T-cell (primary cell): ENCODE data around the gene SPECC1. TPM values are rescaled to one million over a fixed set of nuclear protein-coding genes. Genes with fewer than 3 reads are reported as not detected.
"Not testable (repeated sequence)": the region's sequence is repeated elsewhere in the genome, so short reads cannot be mapped to it uniquely, and the experiment has no call there.

ENCODE experiments used
- ATAC-seq, 4 experiments: fragments of 200-7000 bp in 3 of 4; fragments of 150-1000 bp in 1 of 4; cut with Tn5 transposase; replicated peaks in 1 of 4; 1 replicate in 3 of 4; 2 replicates in 1 of 4; pipeline ENCODE4 v1.10.0; 2021; ENCODE audit warnings: moderate library complexity in 3 of 4, mild to moderate bottlenecking in 2 of 4, moderate number of reproducible peaks in 1 of 4
- CTCF ChIA-PET, 2 donors: fragments of 300-600 bp; sonication (Branson Sonifier 250); formaldehyde crosslinking; loops; one replicate each; lab custom pipeline; 2022; ENCODE audit warnings: antibody characterized with exemption in 2 of 2; lab: Charles Lee
- POLR2A ChIA-PET, 2 donors: fragments of 300-600 bp; sonication (Branson Sonifier 250); formaldehyde crosslinking; loops; one replicate each; lab custom pipeline; 2022; ENCODE audit warnings: antibody characterized with exemption in 2 of 2; lab: Charles Lee
- DNase-seq, 35 experiments: peaks; one replicate each; pipeline versions ENCODE4 v3.0.0 to v3.0.0-alpha.2; 2013 to 2023
- H3K27ac ChIP-seq: one replicate; pipeline ENCODE4 v1.5.1; 2013; ENCODE audit warnings: low read length
- H3K27me3 ChIP-seq, 2 experiments: replicated peaks in 1 of 2; 1 replicate in 1 of 2; 2 replicates in 1 of 2; pipeline versions ENCODE4 v1.6.1 to v1.7.0; 2013; ENCODE audit warnings: low read length in 1 of 2, mixed read lengths in 1 of 2; ENCODE audit not compliant: control insufficient read depth in 2 of 2, insufficient read depth in 2 of 2; ENCODE audit errors: extremely low read depth in 1 of 2
- H3K36me3 ChIP-seq, 2 donors: 1 replicate in 1 of 2; 2 replicates in 1 of 2; pipeline versions ENCODE4 v1.6.1 to v1.7.0; 2013; ENCODE audit warnings: low read length in 1 of 2; ENCODE audit not compliant: control insufficient read depth in 2 of 2, insufficient read depth in 1 of 2; ENCODE audit errors: extremely low read depth in 1 of 2
- H3K4me1 ChIP-seq, 2 experiments: 1 replicate in 1 of 2; 2 replicates in 1 of 2; pipeline versions ENCODE4 v1.6.1 to v1.7.0; 2013; ENCODE audit warnings: low read length in 2 of 2, mixed read lengths in 1 of 2; ENCODE audit not compliant: insufficient read depth in 2 of 2, control insufficient read depth in 1 of 2; ENCODE audit errors: extremely low read depth in 1 of 2
- H3K4me3 ChIP-seq, 2 donors: 1 replicate in 1 of 2; 2 replicates in 1 of 2; pipeline versions ENCODE4 v1.5.1 to v1.7.0; 2013; ENCODE audit warnings: mild to moderate bottlenecking in 2 of 2, low read length in 1 of 2, moderate library complexity in 1 of 2; ENCODE audit not compliant: control insufficient read depth in 1 of 2; ENCODE audit errors: extremely low read depth in 1 of 2
- H3K9me3 ChIP-seq: 2 replicates; pipeline ENCODE4 v1.7.0; 2013
- H3K27ac Mint-ChIP-seq, 2 donors: one replicate each; pipeline ENCODE4 v1.8.0; 2020 to 2021; ENCODE audit warnings: mild to moderate bottlenecking in 2 of 2, mixed read lengths in 2 of 2
- H3K27me3 Mint-ChIP-seq, 2 donors: one replicate each; pipeline ENCODE4 v1.8.0; 2021 to 2022; ENCODE audit warnings: mixed read lengths in 2 of 2
- H3K36me3 Mint-ChIP-seq: one replicate; pipeline ENCODE4 v1.8.0; 2021; ENCODE audit warnings: mixed read lengths
- H3K4me1 Mint-ChIP-seq, 3 donors: one replicate each; pipeline ENCODE4 v1.8.0; 2020 to 2022; ENCODE audit warnings: mixed read lengths in 3 of 3, mild to moderate bottlenecking in 1 of 3
- H3K4me3 Mint-ChIP-seq, 3 donors: one replicate each; pipeline ENCODE4 v1.8.0; 2020 to 2022; ENCODE audit warnings: mild to moderate bottlenecking in 3 of 3, mixed read lengths in 3 of 3, moderate library complexity in 3 of 3
- H3K9me3 Mint-ChIP-seq, 3 donors: one replicate each; pipeline ENCODE4 v1.8.0; 2020 to 2022; ENCODE audit warnings: mixed read lengths in 3 of 3
- whole genome bisulfite sequencing: methylation state at CpG from one replicate; pipeline ENCODE4 v1.1.5; 2013; ENCODE audit warnings: missing lambda C conversion rate; ENCODE audit not compliant: insufficient coverage; 5-methylcytosine and 5-hydroxymethylcytosine counted together
- total RNA-seq, 35 experiments: library from RNA in 6 of 35; stranded (reverse) in 6 of 35; fragments of 120-200 nt in 1 of 35; gene quantifications; one replicate each; pipeline versions ENCODE4 v1.2.1 to v1.2.4 and lab custom pipeline; 2013 to 2026

SPECC1 gene
- total RNA-seq, 5 donors from 2014 or later (not counting 1 experiment from before 2014, with no cell fraction given): 3.9 to 12.9 (median 6.0) TPM

DNA sequence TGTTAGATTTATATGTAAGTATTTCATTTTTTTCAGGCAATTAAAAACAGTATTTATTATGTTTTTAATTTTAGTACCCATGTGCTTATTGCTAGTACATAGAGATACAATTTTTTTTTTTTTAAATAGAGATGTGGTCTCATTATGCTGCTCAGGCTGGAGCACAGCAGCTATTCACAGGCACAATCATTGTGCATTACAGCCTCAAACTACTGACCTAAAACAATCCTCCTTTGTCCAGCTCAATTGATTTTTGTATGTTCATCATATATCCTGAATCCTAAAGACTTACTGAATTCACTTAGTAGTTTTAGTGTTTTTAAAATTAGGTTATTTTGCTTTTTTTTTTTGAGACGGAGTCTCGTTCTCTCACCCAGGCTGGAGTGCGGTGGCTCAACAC, 26.3 kb downstream of the SPECC1 start:
- Mint-ChIP-seq H3K4me1 (peaks cover 0 to 8% (median 5%) of the 10 kb centered on the region in 3 donors), H3K27ac (no peak overlapping the region), H3K36me3 (no peaks in the 10 kb centered on the region), H3K27me3 (peaks cover 4% of the 10 kb centered on the region in 2 donors), H3K9me3 (no peaks in the 10 kb centered on the region), H3K4me3 (no peak overlapping the region)
- Histone ChIP-seq H3K9me3 (no peaks in the 10 kb centered on the region), H3K27me3 (peaks cover 0 to 3% of the 10 kb centered on the region in 2 experiments), H3K27ac (no peak overlapping the region), H3K36me3 (no peaks in the 10 kb centered on the region), H3K4me3 (no peak overlapping the region), H3K4me1 (no peaks in the 10 kb centered on the region)
- CTCF ChIA-PET: no interaction called here
- no CpG with 5 or more reads among the region's 3 CpGs for WGBS
- ATAC-seq: no peak
- DNase-seq: no peak
- POLR2A ChIA-PET: interaction anchor here in 1 of 2 donors (0.7 kb wide), 1 partner anchor 82 kb away, joined by 3 read pairs; no protein-coding TSS in a partner anchor

DNA sequence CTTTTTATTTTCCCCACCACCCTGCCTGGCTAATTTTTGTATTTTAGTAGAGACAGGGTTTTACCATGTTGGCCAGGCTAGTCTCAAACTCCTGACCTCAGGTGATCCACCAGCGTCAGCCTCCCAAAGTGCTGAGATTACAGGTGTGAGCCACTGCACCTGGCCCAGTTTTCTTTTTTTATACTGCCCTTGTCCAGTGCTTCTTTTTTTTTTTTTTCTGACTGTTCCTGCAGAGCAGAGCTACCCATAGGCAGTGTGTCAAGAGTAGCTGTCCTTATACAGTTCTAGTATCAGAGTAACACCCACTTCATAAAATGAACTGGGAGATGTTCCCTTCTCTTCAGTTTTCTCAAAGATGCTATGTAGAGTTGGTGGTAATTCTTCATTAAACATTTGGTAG, 28.1 kb downstream of the SPECC1 start:
- DNase-seq, H3K27me3 ChIP-seq, H3K9me3 Mint-ChIP-seq, ATAC-seq, H3K27ac ChIP-seq, H3K4me3 Mint-ChIP-seq, POLR2A ChIA-PET, H3K27me3 Mint-ChIP-seq, H3K27ac Mint-ChIP-seq, H3K9me3 ChIP-seq, CTCF ChIA-PET, H3K4me1 ChIP-seq, H3K4me1 Mint-ChIP-seq, H3K4me3 ChIP-seq, H3K36me3 Mint-ChIP-seq, H3K36me3 ChIP-seq: not testable (repeated sequence)
- WGBS: 80% methylated on average over 1 of the region's 1 CpG

DNA sequence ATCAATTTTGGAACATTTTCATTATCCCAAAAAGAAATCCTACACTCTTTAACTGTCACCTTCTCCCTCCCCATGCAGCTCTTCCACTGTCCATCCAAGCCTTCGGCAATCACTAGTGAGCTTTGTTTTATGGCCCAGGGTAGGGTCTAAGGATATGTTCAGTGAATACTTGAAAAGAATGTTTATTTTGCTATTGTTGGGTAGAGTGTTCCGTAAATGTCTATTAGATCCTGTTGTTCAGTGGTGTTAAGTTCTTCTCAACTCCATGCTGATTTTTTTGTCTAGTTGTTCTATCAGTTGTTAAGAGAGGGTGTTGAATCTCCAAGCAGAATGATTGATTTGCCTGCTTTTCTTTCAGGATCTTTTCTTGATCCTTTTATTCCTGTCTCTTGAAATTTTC, 29.9 kb downstream of the SPECC1 start:
- peaks cover 4% of the 10 kb centered on the region in 2 donors for H3K27me3 Mint-ChIP-seq
- peaks cover 10 to 13% (median 11%) of the 10 kb centered on the region in 3 donors for H3K4me1 Mint-ChIP-seq
- POLR2A ChIA-PET: no interaction called here
- DNase-seq (no peak), ATAC-seq (no peak)
- H3K27ac ChIP-seq: no peak overlapping the region
- no peaks in the 10 kb centered on the region for H3K9me3 Mint-ChIP-seq
- peaks cover 2 to 14% of the 10 kb centered on the region in 2 experiments for H3K4me1 ChIP-seq
- no peak overlapping the region for H3K27ac Mint-ChIP-seq
- no peaks in the 10 kb centered on the region for H3K36me3 Mint-ChIP-seq
- H3K9me3 ChIP-seq: no peaks in the 10 kb centered on the region
- 71% methylated on average over 1 of the region's 2 CpGs for WGBS
- CTCF ChIA-PET: no interaction called here
- H3K36me3 ChIP-seq: no peaks in the 10 kb centered on the region
- H3K4me3 ChIP-seq: no peak overlapping the region
- H3K4me3 Mint-ChIP-seq: no peak overlapping the region
- H3K27me3 ChIP-seq: no peaks in the 10 kb centered on the region

DNA sequence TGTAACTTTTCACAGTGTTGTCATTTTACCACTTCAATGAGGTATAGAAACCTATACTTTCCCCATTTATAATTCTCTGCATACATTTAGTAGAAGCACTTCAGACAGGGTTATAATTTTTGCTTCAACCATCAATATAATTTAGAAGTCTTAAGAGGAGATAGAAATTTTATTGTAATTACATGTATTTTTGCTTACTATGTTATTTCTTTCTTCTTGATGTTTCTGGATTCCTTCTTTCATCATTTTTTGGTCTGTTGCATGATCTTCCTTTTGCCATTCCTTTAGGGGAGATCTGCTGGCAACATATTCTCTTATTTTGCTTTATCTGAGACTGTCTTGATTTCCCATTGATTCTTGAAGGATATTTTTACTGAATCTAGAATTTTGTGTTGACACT, 31.1 kb downstream of the SPECC1 start:
- Mint-ChIP-seq H3K4me3 (no peak overlapping the region), H3K9me3 (no peaks in the 10 kb centered on the region), H3K36me3 (no peaks in the 10 kb centered on the region), H3K4me1 (peaks cover 10 to 13% (median 13%) of the 10 kb centered on the region in 3 donors), H3K27ac (no peak overlapping the region), H3K27me3 (peaks cover 0 to 1% of the 10 kb centered on the region in 2 donors)
- POLR2A ChIA-PET: no interaction called here
- ATAC-seq (no peak), DNase-seq (no peak)
- H3K4me3 ChIP-seq: no peak overlapping the region
- H3K27ac ChIP-seq: no peak overlapping the region
- CTCF ChIA-PET: no interaction called here
- H3K4me1 ChIP-seq: peaks cover 2 to 14% of the 10 kb centered on the region in 2 experiments
- no peaks in the 10 kb centered on the region for H3K27me3 ChIP-seq
- no peaks in the 10 kb centered on the region for H3K9me3 ChIP-seq
- H3K36me3 ChIP-seq: no peaks in the 10 kb centered on the region

DNA sequence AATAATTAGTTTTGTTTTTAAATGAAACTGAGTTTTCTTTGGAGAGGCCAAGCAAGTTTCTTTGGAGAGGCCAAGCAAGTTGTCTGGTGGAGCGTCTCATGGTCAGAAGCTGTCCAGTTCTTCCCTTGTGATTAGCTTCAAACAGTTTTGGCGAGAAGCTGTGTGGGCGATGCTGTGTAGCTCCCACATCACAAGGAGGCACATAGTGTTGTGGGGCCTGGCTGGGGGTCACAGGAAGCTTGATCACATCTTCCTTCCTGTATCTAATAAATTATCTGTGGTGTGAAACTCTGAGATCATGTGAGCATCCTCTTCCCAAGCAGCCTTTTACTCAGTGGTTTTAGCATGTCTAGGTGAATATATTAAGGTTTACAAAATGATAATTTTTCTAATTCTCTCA, 33.9 kb downstream of the SPECC1 start:
- no peak overlapping the region for H3K27ac Mint-ChIP-seq
- no peak overlapping the region for H3K27ac ChIP-seq
- POLR2A ChIA-PET: no interaction called here

DNA sequence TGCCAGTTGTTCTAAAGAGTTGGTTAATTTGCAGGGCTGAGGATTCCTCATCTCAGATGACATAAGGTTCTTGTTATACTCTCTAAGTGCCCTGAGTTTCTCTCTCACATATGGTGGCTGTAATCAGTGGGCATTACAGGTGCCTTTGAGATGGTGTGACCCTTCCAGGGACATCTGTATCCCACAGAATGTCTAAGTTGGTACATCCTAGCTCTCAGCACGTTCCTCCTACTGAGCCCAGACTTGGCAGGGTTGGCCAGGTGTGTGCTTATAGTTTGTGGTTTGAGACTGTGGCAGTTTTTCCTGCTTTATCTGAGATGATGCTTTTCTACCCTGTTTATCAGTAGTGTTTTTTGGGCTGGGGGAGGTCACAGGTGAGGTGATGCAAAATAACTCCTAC, 36.3 kb downstream of the SPECC1 start:
- peaks cover 0 to 2% of the 10 kb centered on the region in 2 experiments for H3K27me3 ChIP-seq
- Mint-ChIP-seq H3K36me3 (no peaks in the 10 kb centered on the region), H3K4me3 (no peak overlapping the region), H3K9me3 (no peaks in the 10 kb centered on the region), H3K4me1 (peaks cover 10 to 13% (median 13%) of the 10 kb centered on the region in 3 donors), H3K27ac (no peak overlapping the region), H3K27me3 (peaks cover 0 to 2% of the 10 kb centered on the region in 2 donors)
- no peak for DNase-seq
- no peak for ATAC-seq
- H3K9me3 ChIP-seq: no peaks in the 10 kb centered on the region
- ChIA-PET CTCF (no interaction called here), POLR2A (no interaction called here)
- H3K36me3 ChIP-seq: no peaks in the 10 kb centered on the region
- WGBS: no CpG with 5 or more reads among the region's 1 CpG
- H3K4me1 ChIP-seq: peaks cover 2 to 14% of the 10 kb centered on the region in 2 experiments
- H3K4me3 ChIP-seq: no peak overlapping the region
- no peak overlapping the region for H3K27ac ChIP-seq

More for the DNA sequence above, 33.9 kb downstream of the SPECC1 start:
- H3K4me1 Mint-ChIP-seq: peaks cover 10 to 13% (median 13%) of the 10 kb centered on the region in 3 donors
- H3K9me3 ChIP-seq: no peaks in the 10 kb centered on the region
- H3K4me3 Mint-ChIP-seq: no peak overlapping the region
- CTCF ChIA-PET: interaction anchor here in 1 of 2 donors (1.0 kb wide), 1 partner anchor 30 kb away, joined by 3 read pairs; no protein-coding TSS in a partner anchor
- no peaks in the 10 kb centered on the region for H3K27me3 ChIP-seq
- no peak overlapping the region for H3K4me3 ChIP-seq
- H3K36me3 Mint-ChIP-seq: no peaks in the 10 kb centered on the region
- 50% methylated on average over 1 of the region's 3 CpGs for WGBS
- no peaks in the 10 kb centered on the region for H3K36me3 ChIP-seq
- no peaks in the 10 kb centered on the region for H3K9me3 Mint-ChIP-seq
- H3K4me1 ChIP-seq: peaks cover 2 to 14% of the 10 kb centered on the region in 2 experiments
- H3K27me3 Mint-ChIP-seq: peaks cover 0 to 3% of the 10 kb centered on the region in 2 donors
- ATAC-seq (peak in 1 of 4 experiments; percentile 17), DNase-seq (peak in 5 of 35 experiments; percentile 5 to 24 (median 9))
